Mesendoderm (in vitro differentiated cells): ENCODE results near the gene ABL1.

ENCODE experiments used
- DNase-seq: peaks from one replicate; pipeline ENCODE4 v3.0.0; 2013
- H2AK5ac ChIP-seq: 2 replicates; pipeline ENCODE4 v1.6.1; 2013; ENCODE audit warnings: low read length, inconsistent platforms
- H2BK120ac ChIP-seq: 2 replicates; pipeline ENCODE4 v1.6.1; 2013; ENCODE audit warnings: low read depth, mild to moderate bottlenecking, low read length, moderate library complexity, mixed read lengths
- H2BK15ac ChIP-seq: replicated peaks from 2 replicates; pipeline ENCODE4 v1.6.1; 2013; ENCODE audit warnings: low read depth, mild to moderate bottlenecking, moderate library complexity
- H2BK5ac ChIP-seq: 2 replicates; pipeline ENCODE4 v1.6.1; 2013; ENCODE audit warnings: low read length, inconsistent platforms
- H3K18ac ChIP-seq: 2 replicates; pipeline ENCODE4 v1.6.1; 2013; ENCODE audit warnings: mild to moderate bottlenecking, low read length, mixed read lengths
- H3K23ac ChIP-seq: one replicate; pipeline ENCODE4 v1.6.1; 2013; ENCODE audit warnings: low read length
- H3K27ac ChIP-seq: 2 replicates; pipeline ENCODE4 v1.5.1; 2013; ENCODE audit warnings: low read depth, mild to moderate bottlenecking, inconsistent platforms, low read length, moderate library complexity
- H3K27me3 ChIP-seq: 2 replicates; pipeline ENCODE4 v1.6.1; 2013; ENCODE audit warnings: low read length, control low read depth, mild to moderate bottlenecking, inconsistent platforms; ENCODE audit not compliant: insufficient read depth, poor library complexity
- H3K36me3 ChIP-seq: 2 replicates; pipeline ENCODE4 v1.6.1; 2013; ENCODE audit warnings: low read length, inconsistent platforms; ENCODE audit not compliant: control insufficient read depth, insufficient read depth
- H3K4ac ChIP-seq: one replicate; pipeline ENCODE4 v1.6.1; 2013; ENCODE audit warnings: low read depth, mild to moderate bottlenecking, low read length, moderate library complexity
- H3K4me1 ChIP-seq: 2 replicates; pipeline ENCODE4 v1.6.1; 2013; ENCODE audit warnings: low read depth, low read length, inconsistent platforms; ENCODE audit not compliant: control insufficient read depth
- H3K4me2 ChIP-seq: 2 replicates; pipeline ENCODE4 v1.6.1; 2013; ENCODE audit warnings: low read length
- H3K4me3 ChIP-seq: 2 replicates; pipeline ENCODE4 v1.5.1; 2013; ENCODE audit warnings: mild to moderate bottlenecking, low read length
- H3K56ac ChIP-seq: one replicate; pipeline ENCODE4 v1.6.1; 2013; ENCODE audit warnings: low read length
- H3K79me1 ChIP-seq: 2 replicates; pipeline ENCODE4 v1.6.1; 2013; ENCODE audit warnings: low read length, inconsistent platforms
- H3K79me2 ChIP-seq: 2 replicates; pipeline ENCODE4 v1.6.1; 2013; ENCODE audit warnings: mild to moderate bottlenecking, low read length; ENCODE audit not compliant: control insufficient read depth, insufficient read depth
- H3K9ac ChIP-seq: 2 replicates; pipeline ENCODE4 v1.6.1; 2013; ENCODE audit warnings: low read length, inconsistent platforms
- H4K5ac ChIP-seq: one replicate; pipeline ENCODE4 v1.6.1; 2013; ENCODE audit warnings: low read length
- H4K8ac ChIP-seq: one replicate; pipeline ENCODE4 v1.6.1; 2013; ENCODE audit warnings: low read depth, mild to moderate bottlenecking, control low read depth, low read length, moderate library complexity
- WGBS: extraction: QIAGEN DNeasy Blood & Tissue Kit; methylation state at CpG from one replicate; pipeline ENCODE4 v1.1.7; 2013; ENCODE audit warnings: low lambda C conversion rate, missing lambda C conversion rate; ENCODE audit not compliant: insufficient coverage; ENCODE audit errors: extremely low coverage; 5-methylcytosine and 5-hydroxymethylcytosine counted together

ABL1 gene

DNA sequence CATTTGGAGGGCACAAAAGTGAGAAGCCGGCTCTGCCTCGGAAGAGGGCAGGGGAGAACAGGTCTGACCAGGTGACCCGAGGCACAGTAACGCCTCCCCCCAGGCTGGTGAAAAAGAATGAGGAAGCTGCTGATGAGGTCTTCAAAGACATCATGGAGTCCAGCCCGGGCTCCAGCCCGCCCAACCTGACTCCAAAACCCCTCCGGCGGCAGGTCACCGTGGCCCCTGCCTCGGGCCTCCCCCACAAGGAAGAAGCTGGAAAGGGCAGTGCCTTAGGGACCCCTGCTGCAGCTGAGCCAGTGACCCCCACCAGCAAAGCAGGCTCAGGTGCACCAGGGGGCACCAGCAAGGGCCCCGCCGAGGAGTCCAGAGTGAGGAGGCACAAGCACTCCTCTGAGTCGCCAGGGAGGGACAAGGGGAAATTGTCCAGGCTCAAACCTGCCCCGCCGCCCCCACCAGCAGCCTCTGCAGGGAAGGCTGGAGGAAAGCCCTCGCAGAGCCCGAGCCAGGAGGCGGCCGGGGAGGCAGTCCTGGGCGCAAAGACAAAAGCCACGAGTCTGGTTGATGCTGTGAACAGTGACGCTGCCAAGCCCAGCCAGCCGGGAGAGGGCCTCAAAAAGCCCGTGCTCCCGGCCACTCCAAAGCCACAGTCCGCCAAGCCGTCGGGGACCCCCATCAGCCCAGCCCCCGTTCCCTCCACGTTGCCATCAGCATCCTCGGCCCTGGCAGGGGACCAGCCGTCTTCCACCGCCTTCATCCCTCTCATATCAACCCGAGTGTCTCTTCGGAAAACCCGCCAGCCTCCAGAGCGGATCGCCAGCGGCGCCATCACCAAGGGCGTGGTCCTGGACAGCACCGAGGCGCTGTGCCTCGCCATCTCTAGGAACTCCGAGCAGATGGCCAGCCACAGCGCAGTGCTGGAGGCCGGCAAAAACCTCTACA lies 49.8 kb downstream of the ABL1 start:
- no peak overlapping the region for H2BK120ac ChIP-seq
- no peak overlapping the region for H2BK15ac ChIP-seq
- H3K79me2 ChIP-seq, result no peaks in the 10 kb centered on the region
- H3K56ac ChIP-seq, result no peak overlapping the region
- no peak for DNase-seq
- no peak overlapping the region for H4K5ac ChIP-seq
- no peaks in the 10 kb centered on the region for H3K27me3 ChIP-seq
- H4K8ac ChIP-seq, result no peak overlapping the region
- H2AK5ac ChIP-seq, result no peak overlapping the region
- H3K79me1 ChIP-seq, result no peaks in the 10 kb centered on the region
- no peak overlapping the region for H3K27ac ChIP-seq
- no CpG with 5 or more reads among the region's 47 CpGs for WGBS
- H3K23ac ChIP-seq, result no peak overlapping the region
- H3K36me3 ChIP-seq, result peaks cover 29% of the 10 kb centered on the region
- H3K4me3 ChIP-seq, result no peak overlapping the region
- H3K9ac ChIP-seq, result no peak overlapping the region
- no peak overlapping the region for H3K4me2 ChIP-seq
- H3K18ac ChIP-seq, result no peak overlapping the region
- no peaks in the 10 kb centered on the region for H3K4me1 ChIP-seq
- no peak overlapping the region for H3K4ac ChIP-seq
- H2BK5ac ChIP-seq, result no peak overlapping the region

DNA sequence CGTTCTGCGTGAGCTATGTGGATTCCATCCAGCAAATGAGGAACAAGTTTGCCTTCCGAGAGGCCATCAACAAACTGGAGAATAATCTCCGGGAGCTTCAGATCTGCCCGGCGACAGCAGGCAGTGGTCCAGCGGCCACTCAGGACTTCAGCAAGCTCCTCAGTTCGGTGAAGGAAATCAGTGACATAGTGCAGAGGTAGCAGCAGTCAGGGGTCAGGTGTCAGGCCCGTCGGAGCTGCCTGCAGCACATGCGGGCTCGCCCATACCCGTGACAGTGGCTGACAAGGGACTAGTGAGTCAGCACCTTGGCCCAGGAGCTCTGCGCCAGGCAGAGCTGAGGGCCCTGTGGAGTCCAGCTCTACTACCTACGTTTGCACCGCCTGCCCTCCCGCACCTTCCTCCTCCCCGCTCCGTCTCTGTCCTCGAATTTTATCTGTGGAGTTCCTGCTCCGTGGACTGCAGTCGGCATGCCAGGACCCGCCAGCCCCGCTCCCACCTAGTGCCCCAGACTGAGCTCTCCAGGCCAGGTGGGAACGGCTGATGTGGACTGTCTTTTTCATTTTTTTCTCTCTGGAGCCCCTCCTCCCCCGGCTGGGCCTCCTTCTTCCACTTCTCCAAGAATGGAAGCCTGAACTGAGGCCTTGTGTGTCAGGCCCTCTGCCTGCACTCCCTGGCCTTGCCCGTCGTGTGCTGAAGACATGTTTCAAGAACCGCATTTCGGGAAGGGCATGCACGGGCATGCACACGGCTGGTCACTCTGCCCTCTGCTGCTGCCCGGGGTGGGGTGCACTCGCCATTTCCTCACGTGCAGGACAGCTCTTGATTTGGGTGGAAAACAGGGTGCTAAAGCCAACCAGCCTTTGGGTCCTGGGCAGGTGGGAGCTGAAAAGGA lies 50.7 kb downstream of the ABL1 start:
- Histone ChIP-seq H3K79me1 (no peaks in the 10 kb centered on the region), H2BK15ac (no peak overlapping the region), H3K79me2 (no peaks in the 10 kb centered on the region), H3K56ac (no peak overlapping the region), H3K4me3 (no peak overlapping the region), H3K9ac (no peak overlapping the region), H2BK5ac (no peak overlapping the region), H3K27me3 (no peaks in the 10 kb centered on the region), H3K4me1 (no peaks in the 10 kb centered on the region), H3K23ac (no peak overlapping the region), H4K8ac (no peak overlapping the region), H3K4me2 (no peak overlapping the region), H3K36me3 (peaks cover 20% of the 10 kb centered on the region), H2BK120ac (no peak overlapping the region), H3K18ac (no peak overlapping the region), H3K4ac (no peak overlapping the region), H2AK5ac (no peak overlapping the region), H3K27ac (no peak overlapping the region), H4K5ac (no peak overlapping the region)
- no peak for DNase-seq
- WGBS, result no CpG with 5 or more reads among the region's 35 CpGs

DNA sequence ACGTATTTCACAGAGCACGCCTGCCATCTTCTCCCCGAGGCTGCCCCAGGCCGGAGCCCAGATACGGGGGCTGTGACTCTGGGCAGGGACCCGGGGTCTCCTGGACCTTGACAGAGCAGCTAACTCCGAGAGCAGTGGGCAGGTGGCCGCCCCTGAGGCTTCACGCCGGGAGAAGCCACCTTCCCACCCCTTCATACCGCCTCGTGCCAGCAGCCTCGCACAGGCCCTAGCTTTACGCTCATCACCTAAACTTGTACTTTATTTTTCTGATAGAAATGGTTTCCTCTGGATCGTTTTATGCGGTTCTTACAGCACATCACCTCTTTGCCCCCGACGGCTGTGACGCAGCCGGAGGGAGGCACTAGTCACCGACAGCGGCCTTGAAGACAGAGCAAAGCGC lies 51.9 kb downstream of the ABL1 start:
- H3K36me3 ChIP-seq, result peaks cover 16% of the 10 kb centered on the region
- H3K23ac ChIP-seq, result no peak overlapping the region
- no peak for DNase-seq
- no peak overlapping the region for H2BK5ac ChIP-seq
- H2BK15ac ChIP-seq, result no peak overlapping the region
- no peak overlapping the region for H3K4ac ChIP-seq
- no peak overlapping the region for H3K4me2 ChIP-seq
- no CpG with 5 or more reads among the region's 23 CpGs for WGBS
- H3K56ac ChIP-seq, result no peak overlapping the region
- no peak overlapping the region for H3K27ac ChIP-seq
- H3K4me1 ChIP-seq, result no peaks in the 10 kb centered on the region
- no peak overlapping the region for H4K5ac ChIP-seq
- no peaks in the 10 kb centered on the region for H3K27me3 ChIP-seq
- no peak overlapping the region for H3K4me3 ChIP-seq
- H3K79me2 ChIP-seq, result no peaks in the 10 kb centered on the region
- H2BK120ac ChIP-seq, result no peak overlapping the region
- no peak overlapping the region for H3K18ac ChIP-seq
- H4K8ac ChIP-seq, result no peak overlapping the region
- no peak overlapping the region for H3K9ac ChIP-seq
- H2AK5ac ChIP-seq, result no peak overlapping the region
- no peaks in the 10 kb centered on the region for H3K79me1 ChIP-seq

DNA sequence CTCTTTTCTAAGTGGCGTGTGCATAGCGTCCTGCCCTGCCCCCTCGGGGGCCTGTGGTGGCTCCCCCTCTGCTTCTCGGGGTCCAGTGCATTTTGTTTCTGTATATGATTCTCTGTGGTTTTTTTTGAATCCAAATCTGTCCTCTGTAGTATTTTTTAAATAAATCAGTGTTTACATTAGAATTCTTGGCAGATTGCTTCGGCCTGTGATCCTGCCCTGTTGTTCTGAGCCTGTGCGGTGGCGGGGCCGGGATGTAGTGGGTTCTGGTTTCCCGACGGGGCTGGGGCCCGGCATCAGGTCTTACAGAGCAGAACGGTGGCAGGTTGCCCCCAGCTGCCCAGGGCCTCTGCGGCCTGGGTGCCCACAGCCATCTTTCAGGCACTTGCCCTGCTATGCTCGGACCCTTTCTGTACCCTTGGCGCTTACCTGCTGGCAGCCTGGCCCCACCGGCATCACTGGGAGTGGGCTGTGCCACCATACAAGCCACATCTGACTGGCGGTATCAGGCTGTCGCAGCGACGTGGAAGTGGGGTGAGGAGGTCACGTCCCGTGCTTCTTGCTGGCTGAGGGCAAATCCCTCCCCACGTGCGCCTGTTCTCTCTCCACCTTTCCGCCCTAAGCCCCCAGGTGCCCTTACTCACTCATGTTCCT lies 52.6 kb downstream of the ABL1 start:
- H3K56ac ChIP-seq, result no peak overlapping the region
- no peak overlapping the region for H3K18ac ChIP-seq
- no peaks in the 10 kb centered on the region for H3K79me1 ChIP-seq
- no peak overlapping the region for H3K4me2 ChIP-seq
- H3K27ac ChIP-seq, result no peak overlapping the region
- H4K5ac ChIP-seq, result no peak overlapping the region
- H3K79me2 ChIP-seq, result no peaks in the 10 kb centered on the region
- H3K27me3 ChIP-seq, result no peaks in the 10 kb centered on the region
- no peak for DNase-seq
- H2BK5ac ChIP-seq, result no peak overlapping the region
- no peak overlapping the region for H3K4ac ChIP-seq
- WGBS, result no CpG with 5 or more reads among the region's 25 CpGs
- no peak overlapping the region for H3K4me3 ChIP-seq
- no peaks in the 10 kb centered on the region for H3K4me1 ChIP-seq
- H2BK120ac ChIP-seq, result no peak overlapping the region
- no peak overlapping the region for H2AK5ac ChIP-seq
- H4K8ac ChIP-seq, result no peak overlapping the region
- no peak overlapping the region for H2BK15ac ChIP-seq
- H3K23ac ChIP-seq, result no peak overlapping the region
- H3K9ac ChIP-seq, result no peak overlapping the region
- H3K36me3 ChIP-seq, result peaks cover 15% of the 10 kb centered on the region

DNA sequence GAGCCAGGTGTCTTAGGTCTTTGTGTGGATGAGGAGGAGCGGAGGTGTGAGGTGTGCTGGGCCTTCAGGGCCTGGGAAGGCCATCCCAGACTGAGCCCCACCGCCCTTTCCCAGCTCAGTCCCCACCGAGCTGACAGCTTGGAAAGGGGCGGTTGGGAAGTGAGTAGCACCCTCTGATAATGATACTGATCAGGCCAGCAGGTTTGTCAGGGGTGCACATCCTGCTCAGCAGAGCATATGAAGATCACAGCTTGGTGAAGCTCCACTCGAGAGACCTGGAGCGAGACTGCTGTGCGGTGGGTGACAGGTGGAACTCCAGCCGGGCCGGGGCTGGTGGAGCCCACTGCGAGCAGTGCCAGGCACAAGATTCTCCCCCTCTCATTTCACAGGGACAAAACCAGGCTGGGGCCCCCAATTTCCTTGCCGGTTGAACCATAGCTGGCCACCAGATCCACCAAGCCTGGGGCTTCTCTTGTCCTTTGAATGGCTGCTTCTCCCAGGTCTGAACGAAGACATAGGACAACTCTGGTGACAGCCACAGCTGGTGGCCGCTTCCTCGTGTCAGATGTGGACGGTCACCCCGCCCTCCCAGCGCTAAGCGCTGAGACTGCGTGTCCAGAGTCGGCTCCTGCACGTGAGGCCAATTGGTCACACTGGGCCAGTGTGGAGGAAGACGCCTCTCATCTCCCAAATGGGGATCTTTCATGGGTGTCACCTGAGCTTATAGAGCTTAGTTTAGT lies 53.3 kb downstream of the ABL1 start:
- H3K79me2 ChIP-seq, result no peaks in the 10 kb centered on the region
- no peak overlapping the region for H4K5ac ChIP-seq
- no peak overlapping the region for H3K23ac ChIP-seq
- no peak overlapping the region for H3K4ac ChIP-seq
- H4K8ac ChIP-seq, result no peak overlapping the region
- H3K4me1 ChIP-seq, result no peaks in the 10 kb centered on the region
- H3K36me3 ChIP-seq, result peaks cover 15% of the 10 kb centered on the region
- no peak overlapping the region for H3K4me3 ChIP-seq
- no peak overlapping the region for H2AK5ac ChIP-seq
- no peak overlapping the region for H2BK15ac ChIP-seq
- H2BK5ac ChIP-seq, result no peak overlapping the region
- H3K9ac ChIP-seq, result no peak overlapping the region
- no peak for DNase-seq
- no peak overlapping the region for H3K18ac ChIP-seq
- no peak overlapping the region for H2BK120ac ChIP-seq
- H3K56ac ChIP-seq, result no peak overlapping the region
- no peaks in the 10 kb centered on the region for H3K79me1 ChIP-seq
- no CpG with 5 or more reads among the region's 22 CpGs for WGBS
- H3K27ac ChIP-seq, result no peak overlapping the region
- H3K27me3 ChIP-seq, result no peaks in the 10 kb centered on the region
- no peak overlapping the region for H3K4me2 ChIP-seq
